SK-N-SH (cell line): ENCODE results near the gene ADGRE3.

ENCODE experiments used
- CTCF ChIP-seq: fragments of 200-600 bp; sonication (generic); IDR thresholded peaks from 2 replicates; pipeline ENCODE4 v1.6.1; 2017; ENCODE audit warnings: antibody characterized with exemption, mild to moderate bottlenecking, moderate library complexity
- USF1 ChIP-seq: IDR thresholded peaks from 2 replicates; pipeline ENCODE4 v1.4.0; 2012; ENCODE audit warnings: low read depth, borderline replicate concordance
- YY1 ChIP-seq: IDR thresholded peaks from 2 replicates; pipeline ENCODE4 v1.4.0; 2012; ENCODE audit warnings: low read depth, mild to moderate bottlenecking
- TF ChIP-seq, protein P1 (sequence below): IDR thresholded peaks from 2 replicates; pipeline ENCODE4 v1.6.1; 2012; ENCODE audit warnings: mild to moderate bottlenecking, low read depth, low read length, moderate library complexity

DNA sequence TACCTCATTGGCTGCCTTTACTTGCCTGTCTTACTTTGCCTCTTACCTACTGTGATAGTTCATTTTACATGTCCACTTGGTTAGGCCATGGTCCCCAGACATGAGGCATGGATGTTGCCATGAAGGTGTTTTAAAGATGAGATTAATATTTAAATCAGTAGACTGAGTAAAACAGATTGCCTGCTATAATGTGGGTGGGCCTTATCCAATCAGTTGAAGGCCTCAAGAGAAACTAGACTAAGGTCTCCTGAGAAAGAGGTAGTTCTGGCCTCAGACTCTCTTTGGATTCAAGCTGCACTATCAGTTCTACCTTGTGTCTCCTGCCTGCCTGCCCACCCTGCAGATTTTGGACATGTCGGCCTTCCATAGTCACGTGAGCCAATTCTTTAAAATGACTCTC, 26.1 kb downstream of the ADGRE3 start:
- no peak for TF ChIP-seq CTCF
- no peak for TF ChIP-seq USF1
- TF ChIP-seq YY1: no peak
- TF ChIP-seq, protein P1, sequence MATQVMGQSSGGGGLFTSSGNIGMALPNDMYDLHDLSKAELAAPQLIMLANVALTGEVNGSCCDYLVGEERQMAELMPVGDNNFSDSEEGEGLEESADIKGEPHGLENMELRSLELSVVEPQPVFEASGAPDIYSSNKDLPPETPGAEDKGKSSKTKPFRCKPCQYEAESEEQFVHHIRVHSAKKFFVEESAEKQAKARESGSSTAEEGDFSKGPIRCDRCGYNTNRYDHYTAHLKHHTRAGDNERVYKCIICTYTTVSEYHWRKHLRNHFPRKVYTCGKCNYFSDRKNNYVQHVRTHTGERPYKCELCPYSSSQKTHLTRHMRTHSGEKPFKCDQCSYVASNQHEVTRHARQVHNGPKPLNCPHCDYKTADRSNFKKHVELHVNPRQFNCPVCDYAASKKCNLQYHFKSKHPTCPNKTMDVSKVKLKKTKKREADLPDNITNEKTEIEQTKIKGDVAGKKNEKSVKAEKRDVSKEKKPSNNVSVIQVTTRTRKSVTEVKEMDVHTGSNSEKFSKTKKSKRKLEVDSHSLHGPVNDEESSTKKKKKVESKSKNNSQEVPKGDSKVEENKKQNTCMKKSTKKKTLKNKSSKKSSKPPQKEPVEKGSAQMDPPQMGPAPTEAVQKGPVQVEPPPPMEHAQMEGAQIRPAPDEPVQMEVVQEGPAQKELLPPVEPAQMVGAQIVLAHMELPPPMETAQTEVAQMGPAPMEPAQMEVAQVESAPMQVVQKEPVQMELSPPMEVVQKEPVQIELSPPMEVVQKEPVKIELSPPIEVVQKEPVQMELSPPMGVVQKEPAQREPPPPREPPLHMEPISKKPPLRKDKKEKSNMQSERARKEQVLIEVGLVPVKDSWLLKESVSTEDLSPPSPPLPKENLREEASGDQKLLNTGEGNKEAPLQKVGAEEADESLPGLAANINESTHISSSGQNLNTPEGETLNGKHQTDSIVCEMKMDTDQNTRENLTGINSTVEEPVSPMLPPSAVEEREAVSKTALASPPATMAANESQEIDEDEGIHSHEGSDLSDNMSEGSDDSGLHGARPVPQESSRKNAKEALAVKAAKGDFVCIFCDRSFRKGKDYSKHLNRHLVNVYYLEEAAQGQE: no peak
